ENCODE results near the gene SBK3. TPM values are rescaled to one million over a fixed set of nuclear protein-coding genes. Genes with fewer than 3 reads are reported as not detected.

Gene SBK3
- total RNA-seq, 2 experiments from 2014 or later, result 0.34 TPM; not detected in 1

DNA sequence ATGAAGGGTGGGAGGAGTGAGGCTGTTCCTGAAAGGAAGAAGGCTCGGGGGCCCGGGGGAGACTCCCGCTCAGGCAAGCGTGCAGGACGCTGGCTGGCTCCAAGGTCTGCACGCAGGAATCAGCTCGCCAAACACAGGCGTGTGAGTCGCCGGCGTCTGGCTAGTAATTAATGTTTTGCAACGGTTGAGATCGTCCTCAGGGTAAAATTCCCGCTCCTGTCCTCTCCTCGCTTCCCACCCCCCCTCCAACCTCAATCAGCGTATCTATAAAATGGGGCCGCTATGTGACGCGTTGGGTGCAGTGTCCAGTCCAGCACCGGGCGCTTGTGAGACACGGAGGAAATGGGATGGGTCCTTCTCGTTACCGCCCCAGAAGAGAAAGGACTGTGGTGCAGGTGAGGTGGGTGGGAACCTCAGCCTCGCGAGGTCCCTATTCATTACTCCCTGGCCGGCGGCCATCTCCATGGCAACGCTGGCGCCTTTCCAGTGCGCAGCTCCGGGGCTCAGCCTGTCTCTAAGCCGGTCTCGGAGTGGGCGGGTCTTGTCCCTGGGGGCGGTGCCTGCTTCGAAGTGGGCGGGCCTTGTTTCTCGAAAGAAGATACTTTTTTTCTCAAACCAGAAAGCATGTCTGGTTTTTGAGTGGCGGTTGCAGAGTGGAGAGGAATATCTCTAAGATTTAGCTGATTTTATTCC, 41.8 kb upstream of the SBK3 start:
- H2AFZ ChIP-seq (ENCODE audit: low read length), result peak overlapping the region; percentile 52

DNA sequence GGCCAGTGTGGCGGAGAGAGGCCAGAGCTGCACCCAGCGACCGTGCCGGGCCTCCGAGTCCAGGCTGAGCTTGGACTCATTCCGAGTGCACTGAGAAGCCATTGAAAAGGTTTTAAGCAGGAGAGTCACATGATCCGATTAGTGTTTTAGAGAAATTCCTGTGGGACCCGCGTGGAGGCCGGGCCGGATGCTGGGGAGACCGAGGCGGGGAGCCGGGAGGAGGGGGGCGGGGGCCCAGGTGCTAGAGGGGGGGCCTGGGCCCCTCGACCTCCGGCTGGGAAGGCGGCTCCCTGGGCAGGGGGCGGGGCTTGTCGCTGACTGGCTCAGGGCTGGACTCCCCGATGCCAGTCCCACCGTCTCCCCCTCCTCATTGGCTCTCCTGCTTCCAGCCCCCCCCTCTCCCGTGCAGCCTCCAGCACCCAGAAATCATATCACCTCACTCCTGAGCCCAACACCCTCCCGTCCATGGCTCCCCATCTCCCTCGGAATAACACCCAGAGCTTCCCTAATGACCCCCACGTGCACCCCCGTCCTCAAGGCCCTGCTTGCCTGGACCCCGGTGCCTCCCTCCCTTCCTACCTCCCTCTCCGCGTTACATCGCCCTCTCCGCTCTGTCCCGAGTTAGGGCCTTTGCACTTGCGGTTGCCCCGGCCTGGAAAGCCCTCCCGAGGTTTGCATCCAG, 40.5 kb upstream of the SBK3 start:
- no peak for TF ChIP-seq EZH2phosphoT487 (IDR thresholded peaks at IDR 0.05; ENCODE audit: borderline replicate concordance, low read depth, low read length)
- TF ChIP-seq, protein P1, sequence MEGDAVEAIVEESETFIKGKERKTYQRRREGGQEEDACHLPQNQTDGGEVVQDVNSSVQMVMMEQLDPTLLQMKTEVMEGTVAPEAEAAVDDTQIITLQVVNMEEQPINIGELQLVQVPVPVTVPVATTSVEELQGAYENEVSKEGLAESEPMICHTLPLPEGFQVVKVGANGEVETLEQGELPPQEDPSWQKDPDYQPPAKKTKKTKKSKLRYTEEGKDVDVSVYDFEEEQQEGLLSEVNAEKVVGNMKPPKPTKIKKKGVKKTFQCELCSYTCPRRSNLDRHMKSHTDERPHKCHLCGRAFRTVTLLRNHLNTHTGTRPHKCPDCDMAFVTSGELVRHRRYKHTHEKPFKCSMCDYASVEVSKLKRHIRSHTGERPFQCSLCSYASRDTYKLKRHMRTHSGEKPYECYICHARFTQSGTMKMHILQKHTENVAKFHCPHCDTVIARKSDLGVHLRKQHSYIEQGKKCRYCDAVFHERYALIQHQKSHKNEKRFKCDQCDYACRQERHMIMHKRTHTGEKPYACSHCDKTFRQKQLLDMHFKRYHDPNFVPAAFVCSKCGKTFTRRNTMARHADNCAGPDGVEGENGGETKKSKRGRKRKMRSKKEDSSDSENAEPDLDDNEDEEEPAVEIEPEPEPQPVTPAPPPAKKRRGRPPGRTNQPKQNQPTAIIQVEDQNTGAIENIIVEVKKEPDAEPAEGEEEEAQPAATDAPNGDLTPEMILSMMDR (conservative IDR thresholded peaks at IDR 0.05; ENCODE audit: low read length), result no peak
- peak overlapping the region; percentile 46 for H3K4me3 ChIP-seq (ENCODE audit: low read depth, low read length, poor library complexity, severe bottlenecking)
- H2AFZ ChIP-seq (ENCODE audit: low read length), result peak overlapping the region; percentile 70
- no peaks in the 10 kb centered on the region for H3K9me3 ChIP-seq (ENCODE audit: low read length)
- H3K4me1 ChIP-seq (ENCODE audit: insufficient read depth, low read length, poor library complexity, severe bottlenecking), result peaks cover 24% of the 10 kb centered on the region
- no peaks in the 10 kb centered on the region for H4K20me1 ChIP-seq (ENCODE audit: insufficient read depth, low read length)
- H3K9me2 ChIP-seq (ENCODE audit: insufficient read depth, low read length), result no peaks in the 10 kb centered on the region
- ChIA-PET CTCF (ENCODE audit: unreplicated experiment) (no interaction called here), POLR2A (interaction anchor here (1.2 kb wide), 1 partner anchor 14 kb away, joined by 7 read pairs; the partner anchor contains the start of genes FIZ1 and ZNF524)
- intact Hi-C loops (cut with micrococcal nuclease; ENCODE audit: unreplicated experiment), result no loop called here
- H3K36me3 ChIP-seq (ENCODE audit: insufficient read depth, low read length), result no peaks in the 10 kb centered on the region
- H3K27ac ChIP-seq (ENCODE audit: low read depth, low read length, poor library complexity, severe bottlenecking), result no peak overlapping the region
- H3K4me2 ChIP-seq (ENCODE audit: low read length), result peak overlapping the region; percentile 79
- no peaks in the 10 kb centered on the region for H3K79me2 ChIP-seq (ENCODE audit: insufficient read depth, low read depth, low read length)
- no TSS peak for BruUV-seq (replicated peaks)
- peak; percentile 43 for DNase-seq (ENCODE audit: low spot score)

More for the DNA sequence above, 41.8 kb upstream of the SBK3 start:
- Histone ChIP-seq H3K9me3 (ENCODE audit: low read length) (no peaks in the 10 kb centered on the region), H3K79me2 (ENCODE audit: insufficient read depth, low read depth, low read length) (no peaks in the 10 kb centered on the region), H3K9me2 (ENCODE audit: insufficient read depth, low read length) (no peaks in the 10 kb centered on the region), H4K20me1 (ENCODE audit: insufficient read depth, low read length) (no peaks in the 10 kb centered on the region), H3K36me3 (ENCODE audit: insufficient read depth, low read length) (peaks cover 4% of the 10 kb centered on the region; the same call in 1 of the 2 replicates), H3K4me3 (ENCODE audit: low read depth, low read length, poor library complexity, severe bottlenecking) (peak overlapping the region; percentile 53), H3K27ac (ENCODE audit: low read depth, low read length, poor library complexity, severe bottlenecking) (no peak overlapping the region), H3K4me1 (ENCODE audit: insufficient read depth, low read length, poor library complexity, severe bottlenecking) (peaks cover 20% of the 10 kb centered on the region), H3K4me2 (ENCODE audit: low read length) (peak overlapping the region; percentile 79)
- TF ChIP-seq, protein P1 (conservative IDR thresholded peaks at IDR 0.05; ENCODE audit: low read length), result no peak
- TF ChIP-seq EZH2phosphoT487 (IDR thresholded peaks at IDR 0.05; ENCODE audit: borderline replicate concordance, low read depth, low read length), result no peak
- intact Hi-C loops (cut with micrococcal nuclease; ENCODE audit: unreplicated experiment), result no loop called here
- peak; percentile 89 for DNase-seq (ENCODE audit: low spot score)
- ChIA-PET POLR2A (interaction anchor here (0.6 to 1.6 kb wide), 3 partner anchors 12 to 20 kb away, joined by 3 to 5 read pairs (median 4); partner anchors contain the start of gene FIZ1), CTCF (ENCODE audit: unreplicated experiment) (interaction anchor here (1.0 kb wide), 1 partner anchor 38 kb away, joined by 3 read pairs; no protein-coding TSS in a partner anchor)
- no TSS peak for BruUV-seq (replicated peaks)
